Osteoblast (primary cell): ENCODE measurements around the gene TCIRG1. TPM values are rescaled to one million over a fixed set of nuclear protein-coding genes. Genes with fewer than 3 reads are reported as not detected.

Source experiments
- DNase-seq: peaks from one replicate; pipeline ENCODE4 v3.0.0; 2011; ENCODE audit warnings: low spot score, mixed read lengths; ENCODE audit not compliant: insufficient read length; ENCODE audit errors: missing footprints
- H2AFZ ChIP-seq: 2 replicates; pipeline ENCODE4 v1.6.0; 2011; ENCODE audit warnings: mild to moderate bottlenecking, low read length
- H3K27ac ChIP-seq: 2 replicates; pipeline ENCODE4 v1.5.1; 2011; ENCODE audit warnings: mild to moderate bottlenecking, low read depth, low read length, moderate library complexity
- H3K27me3 ChIP-seq: 2 replicates; pipeline ENCODE4 v1.6.0; 2012; ENCODE audit warnings: mild to moderate bottlenecking, control low read depth, inconsistent platforms, low read length, moderate library complexity; ENCODE audit not compliant: insufficient read depth
- H3K36me3 ChIP-seq: 2 replicates; pipeline ENCODE4 v1.5.1; 2011; ENCODE audit warnings: mild to moderate bottlenecking, low read length, control low read depth, moderate library complexity; ENCODE audit not compliant: insufficient read depth
- H3K4me1 ChIP-seq: 2 replicates; pipeline ENCODE4 v1.5.1; 2011; ENCODE audit warnings: mild to moderate bottlenecking, low read length, control low read depth, moderate library complexity; ENCODE audit not compliant: insufficient read depth
- H3K4me2 ChIP-seq: 2 replicates; pipeline ENCODE4 v1.6.0; 2011; ENCODE audit warnings: mild to moderate bottlenecking, low read length; ENCODE audit not compliant: insufficient read depth
- H3K4me3 ChIP-seq: fragments of 200-600 bp; sonication (generic); 3 replicates; pipeline ENCODE4 v1.5.1; 2012; ENCODE audit warnings: mild to moderate bottlenecking, low read length, inconsistent platforms; ENCODE audit not compliant: insufficient read depth
- H3K79me2 ChIP-seq: 2 replicates; pipeline ENCODE4 v1.6.0; 2012; ENCODE audit warnings: mild to moderate bottlenecking, low read length, control low read depth, inconsistent platforms; ENCODE audit not compliant: insufficient read depth
- H3K9me3 ChIP-seq: 2 replicates; pipeline ENCODE4 v1.5.1; 2011; ENCODE audit warnings: low read depth, low read length, control low read depth
- H4K20me1 ChIP-seq: 2 replicates; pipeline ENCODE4 v1.6.0; 2012; ENCODE audit warnings: mild to moderate bottlenecking, low read length, control low read depth; ENCODE audit not compliant: insufficient read depth
- small RNA-seq: library from RNA; depleted of rRNA; stranded (forward); fragments of <200 nt; gene quantifications from one replicate; pipeline ENCODE3, GENCODE V24; 2012
- total RNA-seq: library from RNA; depleted of rRNA; stranded (reverse); fragments of >200 nt; gene quantifications from 2 replicates; pipeline ENCODE4 v1.2.3, GENCODE V29; 2012
- TF ChIP-seq, protein P1 (sequence below): IDR thresholded peaks from 2 replicates; pipeline ENCODE4 v1.5.1; 2011; ENCODE audit warnings: mild to moderate bottlenecking, low read depth, low read length, moderate library complexity; ENCODE audit errors: extremely low read depth

TCIRG1 gene
- total RNA-seq, 1 donor, result 85.4 TPM

DNA sequence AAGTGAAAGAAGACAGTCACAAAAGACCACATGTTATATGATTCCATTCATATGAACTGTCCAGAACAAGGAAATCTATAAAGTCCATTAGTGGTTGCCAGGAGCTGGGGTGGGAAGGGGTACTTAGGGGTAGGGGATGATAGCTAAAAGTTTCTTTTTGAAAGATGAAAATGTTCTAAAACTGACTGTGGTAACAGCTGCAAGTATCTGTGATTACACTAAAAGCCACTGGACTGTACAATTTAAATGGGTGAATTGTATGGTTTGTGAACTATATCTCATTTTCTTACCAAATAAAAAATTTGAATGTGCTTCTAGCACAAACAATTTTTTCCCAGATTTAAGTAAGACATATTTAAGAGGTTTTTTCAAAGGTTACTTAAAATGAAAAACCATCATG is 60.2 kb downstream of the TCIRG1 start:
- no peak overlapping the region for H3K4me3 ChIP-seq
- H3K4me2 ChIP-seq, result peak overlapping the region; percentile 50
- peaks cover 13% of the 10 kb centered on the region for H3K4me1 ChIP-seq
- peak overlapping the region; percentile 31 for H3K27ac ChIP-seq
- H4K20me1 ChIP-seq, result peaks cover 9% of the 10 kb centered on the region
- H3K9me3 ChIP-seq, result no peaks in the 10 kb centered on the region
- peaks cover 38% of the 10 kb centered on the region for H3K79me2 ChIP-seq
- no peak for DNase-seq
- no peaks in the 10 kb centered on the region for H3K36me3 ChIP-seq
- TF ChIP-seq, protein P1, sequence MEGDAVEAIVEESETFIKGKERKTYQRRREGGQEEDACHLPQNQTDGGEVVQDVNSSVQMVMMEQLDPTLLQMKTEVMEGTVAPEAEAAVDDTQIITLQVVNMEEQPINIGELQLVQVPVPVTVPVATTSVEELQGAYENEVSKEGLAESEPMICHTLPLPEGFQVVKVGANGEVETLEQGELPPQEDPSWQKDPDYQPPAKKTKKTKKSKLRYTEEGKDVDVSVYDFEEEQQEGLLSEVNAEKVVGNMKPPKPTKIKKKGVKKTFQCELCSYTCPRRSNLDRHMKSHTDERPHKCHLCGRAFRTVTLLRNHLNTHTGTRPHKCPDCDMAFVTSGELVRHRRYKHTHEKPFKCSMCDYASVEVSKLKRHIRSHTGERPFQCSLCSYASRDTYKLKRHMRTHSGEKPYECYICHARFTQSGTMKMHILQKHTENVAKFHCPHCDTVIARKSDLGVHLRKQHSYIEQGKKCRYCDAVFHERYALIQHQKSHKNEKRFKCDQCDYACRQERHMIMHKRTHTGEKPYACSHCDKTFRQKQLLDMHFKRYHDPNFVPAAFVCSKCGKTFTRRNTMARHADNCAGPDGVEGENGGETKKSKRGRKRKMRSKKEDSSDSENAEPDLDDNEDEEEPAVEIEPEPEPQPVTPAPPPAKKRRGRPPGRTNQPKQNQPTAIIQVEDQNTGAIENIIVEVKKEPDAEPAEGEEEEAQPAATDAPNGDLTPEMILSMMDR, result no peak
- H3K27me3 ChIP-seq, result no peaks in the 10 kb centered on the region
- H2AFZ ChIP-seq, result no peak overlapping the region

- peak overlapping the region; percentile 35 for H3K4me3 ChIP-seq
- H3K9me3 ChIP-seq, result no peaks in the 10 kb centered on the region
- H3K36me3 ChIP-seq, result no peaks in the 10 kb centered on the region
- TF ChIP-seq, protein P1, result no peak
- no peaks in the 10 kb centered on the region for H3K27me3 ChIP-seq
- peaks cover 13% of the 10 kb centered on the region for H3K4me1 ChIP-seq
- peak overlapping the region; percentile 25 for H2AFZ ChIP-seq
- DNase-seq, result peak; percentile 49
- H3K79me2 ChIP-seq, result peaks cover 42% of the 10 kb centered on the region
- H3K4me2 ChIP-seq, result peak overlapping the region; percentile 50
- H3K27ac ChIP-seq, result peak overlapping the region; percentile 31
- peaks cover 9% of the 10 kb centered on the region for H4K20me1 ChIP-seq
Measured at GRCh38 chr11:68099474-68100405, 60.9 kb downstream of the TCIRG1 start.

Small RNA genes within 50 kb of the gene (small RNA-seq; reads per million reads assigned to genes)
- not detected for gene MIR6753

Other genes with a start within 250 kb of the TCIRG1 start
- 36.5 and 39.8 TPM in 2 replicates for gene UNC93B1, start 34.9 kb upstream of the TCIRG1 start, total RNA-seq
- 59.5 and 63.0 TPM in 2 replicates for gene ALDH3B1, start 28.7 kb upstream of the TCIRG1 start, total RNA-seq
- gene NDUFS8, start 8.3 kb upstream of the TCIRG1 start, total RNA-seq, result 60.7 and 73.1 TPM in 2 replicates
- gene CHKA, start 82.4 kb downstream of the TCIRG1 start, total RNA-seq, result 26.5 and 29.0 TPM in 2 replicates
- gene KMT5B, start 174.3 kb downstream of the TCIRG1 start, total RNA-seq, result 27.1 and 29.8 TPM in 2 replicates
- 37.7 and 40.5 TPM in 2 replicates for gene C11orf24, start 232.9 kb downstream of the TCIRG1 start, total RNA-seq